Measurements from ENCODE around the gene LRFN3.
"Not testable (repeated sequence)": the region's sequence is repeated elsewhere in the genome, so short reads cannot be mapped to it uniquely, and the experiment has no call there.

The LRFN3 gene

DNA sequence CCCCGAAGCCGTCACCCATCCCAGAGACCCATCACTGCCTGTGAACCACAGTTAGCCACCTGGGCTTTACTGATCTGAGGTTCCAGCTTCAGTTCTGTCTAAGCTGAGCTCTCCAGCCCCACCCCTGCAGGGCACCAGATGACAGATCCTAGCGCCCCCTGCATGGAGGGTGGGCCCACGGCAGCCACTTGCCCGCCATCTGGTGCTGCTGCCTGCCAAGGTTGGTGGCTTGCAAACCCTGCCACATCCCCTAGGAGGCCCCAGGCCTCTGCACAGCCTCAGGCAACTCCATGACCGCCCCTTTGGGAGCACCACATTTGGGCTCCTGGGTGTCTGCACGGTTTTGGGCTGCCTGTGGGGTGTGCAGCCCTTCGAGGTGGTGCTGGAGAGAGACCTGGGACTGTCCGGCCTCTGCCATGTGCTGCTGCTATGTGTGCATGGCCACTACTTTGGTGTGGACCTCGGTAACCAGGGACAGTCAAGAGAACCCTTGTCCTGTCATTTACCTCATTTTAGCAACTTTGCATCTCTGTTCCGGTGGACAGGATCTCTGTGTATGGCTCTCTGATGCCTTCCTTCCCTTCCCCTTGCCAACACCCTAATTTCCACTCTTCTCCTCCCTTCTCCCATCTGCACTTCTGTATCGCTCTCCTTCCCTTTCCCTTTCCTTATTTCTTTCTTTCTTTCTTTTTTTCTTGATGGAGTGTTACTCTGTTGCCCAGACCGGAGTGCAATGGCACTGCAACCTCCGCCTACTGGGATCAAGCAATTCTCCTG, 41.5 kb downstream of the LRFN3 start:
- no peak for DNase-seq (ENCODE audit: low spot score)

DNA sequence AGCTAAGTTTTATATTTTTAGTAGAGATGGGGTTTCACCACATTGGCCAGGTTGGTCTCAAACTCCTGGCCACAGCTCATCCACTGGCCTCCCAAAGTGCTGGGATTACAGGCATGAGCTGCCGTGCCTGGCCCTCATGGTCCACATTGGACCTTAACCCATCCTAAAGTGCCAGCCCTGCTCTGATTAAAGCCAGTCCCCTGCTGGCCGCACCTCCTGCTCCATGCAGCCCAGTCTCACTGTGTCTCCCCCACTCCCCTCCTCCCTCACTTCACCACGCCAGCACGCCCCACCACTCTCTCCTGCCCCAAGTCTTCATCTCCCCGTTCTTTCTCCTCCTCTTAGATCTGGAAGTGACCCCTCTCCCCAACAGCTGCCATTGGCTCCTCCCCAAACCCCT, 42.1 kb downstream of the LRFN3 start:
- no peak for DNase-seq (ENCODE audit: low spot score)

DNA sequence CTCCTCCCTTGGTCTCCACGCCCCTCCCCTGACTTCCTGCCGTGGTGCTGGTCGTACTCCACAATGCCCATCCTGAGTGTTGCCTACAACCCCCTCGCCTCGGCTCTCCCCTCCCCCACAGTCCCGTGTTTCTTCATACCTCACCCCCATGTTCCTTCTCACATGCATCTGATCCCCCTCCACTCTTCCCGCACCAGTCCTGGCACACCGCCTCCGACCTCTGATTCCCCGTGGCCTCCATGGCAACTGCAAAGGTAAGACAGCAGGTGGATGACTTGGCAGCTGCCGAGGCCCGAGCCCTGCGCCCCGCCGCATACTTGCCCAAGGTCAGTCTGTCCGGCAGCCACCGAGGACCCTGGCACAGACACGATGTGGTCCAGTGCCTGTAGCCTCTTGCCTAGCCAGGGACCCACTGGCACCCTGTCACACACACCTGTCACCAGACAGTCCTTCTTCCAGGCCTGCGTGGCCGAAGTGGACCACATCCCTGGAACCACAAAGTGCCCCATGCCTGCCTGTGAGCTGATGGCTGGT, 42.7 kb downstream of the LRFN3 start:
- DNase-seq (ENCODE audit: low spot score) = no peak

DNA sequence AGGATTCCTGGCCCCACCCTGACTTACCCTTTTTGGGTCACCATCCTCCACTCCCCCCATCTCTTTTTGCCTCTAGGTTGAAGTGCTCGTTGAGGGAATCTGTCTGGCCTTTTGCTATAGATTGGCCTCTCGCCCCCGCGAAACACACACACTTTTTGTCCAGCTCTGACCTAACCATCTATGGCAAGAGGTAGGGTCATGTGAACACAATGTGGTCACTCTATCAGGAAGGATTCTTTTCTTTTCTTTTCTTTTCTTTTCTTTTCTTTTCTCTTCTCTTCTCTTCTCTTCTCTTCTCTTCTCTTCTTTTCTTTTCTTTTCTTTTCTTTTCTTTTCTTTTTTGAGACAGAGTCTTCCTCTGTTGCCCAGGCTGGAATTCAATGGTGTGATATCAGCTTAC, 44.8 kb downstream of the LRFN3 start:
- DNase-seq (ENCODE audit: low spot score) = not testable (repeated sequence)

DNA sequence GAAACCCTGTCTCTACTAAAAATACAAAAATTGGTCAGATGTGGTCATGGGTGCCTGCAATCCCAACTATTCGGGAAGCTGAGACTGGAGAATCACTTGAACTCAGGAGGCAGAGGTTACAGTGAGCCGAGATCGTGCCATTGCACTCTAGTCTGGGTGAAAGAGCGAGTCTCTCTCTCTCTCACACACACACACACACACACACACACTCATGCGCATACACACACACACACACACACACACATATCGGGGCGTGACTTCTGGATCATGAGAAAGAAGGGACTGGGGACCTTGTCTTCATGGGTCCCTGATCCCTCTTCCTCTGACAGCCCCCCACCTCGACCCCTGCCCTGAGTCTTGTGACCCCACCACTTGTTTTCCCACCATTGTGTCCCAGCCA, 47.0 kb downstream of the LRFN3 start:
- no peak for DNase-seq (ENCODE audit: low spot score)

DNA sequence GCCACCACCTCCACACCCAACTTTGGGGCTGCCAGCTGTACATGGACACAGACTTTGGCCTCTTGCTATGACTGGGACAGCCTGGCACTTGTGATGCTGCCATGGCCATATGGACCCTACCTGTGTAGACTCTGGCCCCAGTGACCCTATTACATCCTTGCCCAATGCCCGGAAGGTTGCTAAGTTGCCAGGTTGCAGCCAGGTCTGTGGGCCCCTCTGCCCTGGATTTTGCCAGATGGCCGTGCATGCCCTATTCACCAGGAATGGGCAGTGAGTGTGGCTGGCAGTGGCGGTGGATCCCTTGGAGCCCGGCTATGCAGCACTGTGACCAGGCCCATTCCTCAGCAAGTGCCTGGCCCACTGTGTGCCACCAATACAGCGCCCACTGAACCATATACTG, 49.9 kb downstream of the LRFN3 start:
- DNase-seq (ENCODE audit: low spot score) = no peak

DNA sequence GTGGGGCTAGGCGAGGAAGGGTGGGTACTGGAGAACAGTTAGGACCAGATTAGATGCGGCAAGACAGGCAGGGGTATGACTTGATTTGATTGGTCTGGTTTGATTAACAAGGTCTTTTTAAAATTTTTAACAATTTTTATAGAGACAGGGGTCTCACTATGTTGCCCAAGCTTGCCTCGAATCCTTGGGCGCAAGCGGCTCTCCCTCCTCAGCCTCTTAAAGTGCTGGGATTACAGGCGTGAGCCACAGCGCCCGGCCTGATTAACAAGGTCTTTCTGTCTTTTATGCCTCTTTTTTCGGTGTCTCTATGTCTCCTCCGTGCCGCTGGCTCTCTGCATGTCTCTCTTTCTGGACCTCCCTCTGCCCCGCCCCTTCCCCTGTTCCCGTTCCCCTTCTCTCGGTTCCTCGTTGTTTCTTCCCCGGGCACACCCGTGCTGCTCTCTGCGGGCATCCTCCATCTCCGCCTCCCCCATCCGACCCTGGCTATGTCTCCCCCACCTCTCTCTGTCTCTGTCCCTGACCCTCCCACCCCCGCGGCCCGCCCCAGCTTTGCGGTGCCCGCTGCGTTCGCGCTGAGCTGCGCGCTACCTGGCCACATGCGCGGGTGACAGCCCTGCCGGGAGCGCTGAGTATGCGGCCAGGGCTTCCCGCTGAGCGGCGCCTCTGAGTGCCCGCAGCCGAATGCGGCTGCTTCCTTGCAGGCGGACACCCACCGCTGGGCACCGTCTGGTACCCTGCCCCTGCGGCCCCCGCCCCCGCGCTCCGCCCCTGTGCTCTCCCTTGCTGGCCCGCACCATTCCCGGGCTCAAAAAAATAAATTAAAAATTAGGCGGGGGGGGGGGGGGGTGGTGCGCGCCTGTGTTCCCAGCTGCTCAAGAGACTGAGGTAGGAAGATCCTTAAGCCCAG, 50.7 kb downstream of the LRFN3 start:
- DNase-seq (ENCODE audit: low spot score) = no peak

DNA sequence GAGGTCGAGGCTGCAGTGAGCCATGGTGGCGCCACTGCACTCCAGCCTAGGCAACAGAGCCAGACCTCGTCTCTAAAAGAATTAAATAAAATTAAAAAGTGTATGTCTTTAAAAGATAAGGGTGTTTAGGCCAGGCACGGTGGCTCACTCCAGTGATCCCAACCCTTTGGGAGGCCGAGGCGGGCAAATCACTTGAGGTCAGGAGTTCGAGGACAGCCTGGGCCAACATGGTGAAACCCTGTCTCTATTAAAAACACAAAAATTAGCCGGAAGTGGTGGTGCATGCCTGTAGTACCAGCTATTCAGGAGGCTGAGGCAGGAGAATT, 51.4 kb downstream of the LRFN3 start:
- DNase-seq (ENCODE audit: low spot score) = no peak

DNA sequence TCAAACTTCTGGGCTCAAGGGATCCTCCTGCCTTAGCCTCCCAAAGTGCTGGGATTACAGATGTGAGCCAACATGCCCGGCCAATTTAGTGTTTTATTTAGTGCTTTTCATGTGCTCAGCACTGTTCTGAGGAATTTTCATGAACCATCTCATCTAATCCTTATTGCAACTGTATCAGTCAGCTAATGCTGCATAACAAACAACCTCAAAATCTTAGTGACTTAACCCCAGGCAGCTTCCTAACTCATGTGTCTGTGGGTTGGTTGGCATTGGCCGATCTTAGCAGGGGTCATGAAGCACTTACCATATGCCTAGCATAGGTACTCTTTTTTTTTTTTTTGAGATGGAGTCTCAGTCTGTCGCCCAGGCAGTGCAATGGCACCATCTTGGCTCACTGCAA, 52.6 kb downstream of the LRFN3 start:
- DNase-seq (ENCODE audit: low spot score) = no peak

DNA sequence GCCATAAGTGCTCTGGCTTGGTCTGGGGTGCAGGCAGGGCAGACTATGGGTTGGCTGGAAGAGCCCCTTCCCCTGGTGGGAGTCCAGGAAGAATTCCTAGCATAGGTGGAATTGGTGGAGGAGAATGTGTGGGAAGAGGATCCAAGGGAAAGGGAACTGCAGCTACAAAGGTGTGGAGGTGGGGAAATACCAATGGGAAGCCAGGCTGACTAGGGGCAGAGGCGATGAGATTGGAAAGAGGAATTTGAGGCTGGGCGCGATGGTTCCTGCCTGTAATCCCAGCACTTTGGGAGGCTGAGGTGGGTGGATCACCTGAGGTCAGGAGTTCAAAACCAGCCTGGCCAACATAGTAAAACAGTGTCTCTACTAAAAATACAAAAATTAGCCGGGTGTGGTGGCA, 54.0 kb downstream of the LRFN3 start:
- no peak for DNase-seq (ENCODE audit: low spot score)

DNA sequence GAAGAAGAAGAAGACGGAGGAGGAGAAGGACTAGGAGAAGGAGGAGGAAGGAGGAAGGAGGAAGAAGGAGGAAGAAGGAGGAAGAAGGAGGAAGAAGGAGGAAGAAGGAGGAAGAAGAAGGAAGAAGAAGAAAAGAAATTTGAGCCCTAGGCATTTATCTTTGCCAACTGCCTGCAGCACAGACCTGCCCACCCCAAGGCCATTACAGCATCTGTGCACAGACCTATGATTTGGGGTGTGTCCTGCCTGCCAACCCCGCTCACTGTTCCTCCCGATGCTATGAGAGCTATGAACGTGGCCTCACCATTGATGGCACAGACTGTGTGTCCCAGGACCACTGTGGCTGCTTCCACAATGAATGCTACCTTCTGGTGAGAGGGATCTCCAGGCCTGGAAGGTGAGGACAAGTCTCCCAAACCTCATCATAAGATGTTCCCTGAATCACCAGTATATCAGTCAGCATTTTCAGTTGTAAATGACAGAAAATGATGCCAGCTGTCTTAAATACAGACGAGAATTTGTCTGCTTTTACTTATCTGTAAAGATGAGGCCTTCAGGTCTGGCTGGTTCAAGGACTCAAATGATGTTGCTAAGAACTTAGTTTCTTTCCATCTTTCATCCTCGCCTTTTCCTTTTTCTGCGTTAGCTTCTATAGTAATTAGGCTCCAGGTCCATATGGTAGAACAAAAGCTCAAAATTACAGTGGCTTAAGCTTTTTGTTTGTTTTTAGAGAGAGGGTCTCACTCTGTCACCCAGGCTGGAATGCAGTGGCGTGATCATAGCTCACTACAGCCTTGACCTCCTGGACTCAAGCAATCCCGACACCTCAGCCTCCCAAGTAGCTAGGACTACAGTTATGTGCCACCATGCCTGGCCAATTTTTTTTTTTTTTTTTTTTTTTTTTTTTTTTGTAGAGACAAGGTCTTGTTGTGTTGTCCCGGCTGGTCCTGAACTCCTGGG, 54.9 kb downstream of the LRFN3 start:
- DNase-seq (ENCODE audit: low spot score) = no peak

DNA sequence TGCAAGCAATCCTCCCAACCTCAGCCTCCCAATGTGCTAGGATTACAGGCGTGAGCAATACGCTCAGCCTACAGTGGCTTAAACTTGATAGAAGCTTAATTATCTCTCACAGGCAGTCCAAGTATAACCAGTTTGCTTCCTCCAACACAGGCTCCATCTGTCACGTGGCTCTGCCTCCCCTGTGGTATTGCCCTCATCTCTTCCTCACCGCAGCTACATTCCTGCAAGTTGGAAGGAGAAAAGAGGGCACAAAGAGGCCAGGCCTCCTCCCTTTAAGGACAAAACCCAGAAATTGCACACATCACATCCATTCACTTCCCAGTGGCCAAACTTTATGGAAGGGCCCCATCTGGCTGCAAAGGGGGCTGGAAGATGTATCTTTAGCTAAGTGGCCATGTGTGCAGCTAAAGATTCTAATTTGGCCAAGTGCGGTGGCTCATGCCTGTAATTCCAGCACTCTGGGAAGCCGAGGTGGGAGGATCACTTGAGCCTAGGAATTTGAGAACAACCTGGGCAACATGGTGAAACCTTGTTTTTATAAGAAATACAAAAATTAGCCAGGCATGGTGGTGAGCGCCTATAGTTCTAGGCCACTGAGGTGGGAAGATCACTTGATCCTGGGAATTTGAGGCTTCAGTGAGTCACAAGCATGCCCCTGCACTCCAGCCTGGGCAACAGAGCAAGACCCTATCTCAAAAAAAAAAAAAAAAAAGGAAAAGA, 55.7 kb downstream of the LRFN3 start:
- no peak for DNase-seq (ENCODE audit: low spot score)

DNA sequence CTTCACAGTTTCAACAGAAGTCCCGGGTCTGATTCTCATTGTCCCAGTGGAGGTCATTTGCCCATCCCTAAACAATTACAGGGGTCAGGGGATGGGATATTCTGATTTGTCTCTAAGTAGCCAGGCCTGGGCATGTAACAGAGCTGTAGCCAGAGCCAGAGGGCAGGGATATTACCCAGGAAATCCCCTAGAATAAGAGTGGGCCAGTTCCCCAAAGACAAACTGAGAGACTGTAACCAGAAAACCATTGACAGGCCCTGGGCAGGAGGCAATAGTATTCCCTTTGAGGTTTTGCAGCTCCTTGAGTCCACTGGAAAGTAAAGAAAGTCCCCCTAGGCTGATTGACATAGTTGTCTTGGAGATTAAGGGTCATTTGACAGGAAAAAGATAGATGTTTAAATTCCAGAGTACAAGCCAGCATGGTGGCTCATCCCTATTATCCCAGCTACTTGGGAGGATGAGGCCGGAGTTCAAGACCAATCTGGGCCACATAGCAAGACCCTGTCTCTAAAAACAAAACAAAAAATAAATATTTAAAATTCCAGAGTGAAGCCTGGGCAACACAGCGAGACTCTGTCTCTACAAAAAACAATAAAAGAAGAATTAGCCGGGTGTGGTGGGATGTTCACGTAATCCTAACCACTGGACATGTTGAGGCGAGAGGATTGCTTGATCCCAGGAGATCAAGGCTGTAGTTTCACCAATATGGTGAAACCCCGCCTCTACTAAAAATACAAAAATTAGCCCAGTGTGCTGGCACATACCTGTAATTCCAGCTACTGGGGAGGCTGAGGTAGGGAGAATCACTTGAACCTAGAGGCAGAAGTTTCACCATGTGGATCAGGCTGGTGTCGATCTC, 57.0 kb downstream of the LRFN3 start:
- no peak for DNase-seq (ENCODE audit: low spot score)

DNA sequence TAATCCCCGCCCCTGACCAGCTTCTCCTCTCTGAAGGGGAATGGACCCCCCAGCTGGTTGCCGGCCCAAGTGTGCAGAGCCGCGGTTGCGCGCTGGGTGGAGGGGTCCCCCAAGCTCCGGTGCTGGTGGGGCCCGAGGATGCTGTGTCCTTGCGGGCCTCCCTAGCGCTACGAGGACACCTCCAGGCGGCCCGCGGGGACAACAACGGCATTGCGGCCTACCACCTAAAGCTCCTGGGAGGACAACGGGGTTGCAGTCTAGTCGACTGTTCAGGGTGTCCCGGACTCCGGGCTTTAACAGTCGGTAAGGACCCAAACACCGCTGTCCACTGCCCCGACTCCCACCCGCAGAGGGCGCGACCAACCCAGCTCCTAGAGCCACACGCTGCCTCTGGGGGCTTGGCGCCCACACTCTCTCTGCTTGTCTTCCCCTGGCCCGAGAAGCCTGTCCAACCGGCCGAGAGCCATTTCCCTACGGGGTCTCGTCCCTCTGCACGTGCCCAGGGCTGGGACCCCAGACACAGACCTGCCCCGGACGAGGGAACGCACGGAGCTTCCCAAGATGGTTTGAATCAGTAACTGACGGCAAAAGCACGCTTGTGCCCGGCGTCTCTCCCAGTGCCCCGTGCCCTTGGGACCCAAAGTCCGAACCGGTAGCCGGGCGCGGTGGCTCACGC, 57.9 kb downstream of the LRFN3 start:
- DNase-seq (ENCODE audit: low spot score) = no peak

Data from putamen (tissue), 1 donor.